Left ventricle myocardium inferior (tissue), 1 donor: ENCODE results near the gene AGTPBP1. TPM values are rescaled to one million over a fixed set of nuclear protein-coding genes. Genes with fewer than 3 reads are reported as not detected.

Experiments used
- DNase-seq: peaks from one replicate; pipeline ENCODE4 v3.0.0-alpha.2; 2020
- H3K27ac ChIP-seq: fragments of 200-600 bp; replicated peaks from 2 replicates; pipeline ENCODE4 v1.8.0; 2021
- H3K27me3 ChIP-seq: fragments of 200-600 bp; 2 replicates; pipeline ENCODE4 v1.8.0; 2021; ENCODE audit warnings: low read depth
- H3K36me3 ChIP-seq: fragments of 200-600 bp; 2 replicates; pipeline ENCODE4 v1.8.0; 2021
- H3K4me1 ChIP-seq: fragments of 200-600 bp; 2 replicates; pipeline ENCODE4 v1.8.0; 2021
- H3K4me3 ChIP-seq: fragments of 200-600 bp; 2 replicates; pipeline ENCODE4 v1.8.0; 2021; ENCODE audit warnings: mild to moderate bottlenecking, moderate library complexity
- H3K9me3 ChIP-seq: fragments of 200-600 bp; replicated peaks from 2 replicates; pipeline ENCODE4 v1.8.0; 2021
- intact Hi-C: fragments of 100-400 bp; cut with micrococcal nuclease; formaldehyde crosslinking; loops from one replicate; pipeline ENCODE4 v1.11.0; 2022
- total RNA-seq: library from RNA; stranded (reverse); fragmentation: NEBNext Ultra II Directional; extraction: Animal tissue kit (Norgen Biotek cat#: 25700); gene quantifications from one replicate; pipeline ENCODE4 v1.2.1, GENCODE V29; 2021
- TF ChIP-seq, protein P1 (sequence below): fragments of 200-600 bp; IDR thresholded peaks from 2 replicates; pipeline ENCODE4 v1.8.0; 2021; ENCODE audit warnings: antibody characterized with exemption, mild to moderate bottlenecking, borderline replicate concordance
- donor health status: DM: no; HTN: yes; CAD: no; lungs with severe emphysema.

AGTPBP1 gene
- total RNA-seq, 1 donor from 2014 or later = 52.5 TPM

DNA sequence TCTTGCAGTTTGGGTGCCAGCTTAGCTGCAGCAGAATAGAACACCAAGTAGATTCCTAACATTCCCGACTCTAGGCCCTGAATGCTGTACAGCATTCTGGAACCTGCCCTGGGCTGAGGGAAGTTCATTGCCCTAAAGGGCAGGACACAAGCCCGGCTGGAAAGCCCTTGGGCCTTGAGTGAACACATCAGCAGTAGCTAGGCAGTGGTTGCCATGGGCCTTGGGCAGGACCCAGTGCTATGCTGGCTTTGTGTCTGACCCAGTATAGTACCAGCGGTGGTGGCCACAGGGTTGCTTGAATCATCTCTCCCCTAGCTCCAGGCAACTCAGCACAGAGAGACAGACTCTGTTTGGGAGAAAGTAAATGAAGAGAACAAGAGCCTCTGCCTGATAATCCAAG lies 137.8 kb downstream of the AGTPBP1 start:
- Histone ChIP-seq H3K27me3 (no peaks in the 10 kb centered on the region), H3K4me3 (no peak overlapping the region), H3K4me1 (peaks cover 40% of the 10 kb centered on the region), H3K27ac (no peak overlapping the region), H3K9me3 (no peaks in the 10 kb centered on the region), H3K36me3 (peaks cover 11% of the 10 kb centered on the region)
- TF ChIP-seq, protein P1, sequence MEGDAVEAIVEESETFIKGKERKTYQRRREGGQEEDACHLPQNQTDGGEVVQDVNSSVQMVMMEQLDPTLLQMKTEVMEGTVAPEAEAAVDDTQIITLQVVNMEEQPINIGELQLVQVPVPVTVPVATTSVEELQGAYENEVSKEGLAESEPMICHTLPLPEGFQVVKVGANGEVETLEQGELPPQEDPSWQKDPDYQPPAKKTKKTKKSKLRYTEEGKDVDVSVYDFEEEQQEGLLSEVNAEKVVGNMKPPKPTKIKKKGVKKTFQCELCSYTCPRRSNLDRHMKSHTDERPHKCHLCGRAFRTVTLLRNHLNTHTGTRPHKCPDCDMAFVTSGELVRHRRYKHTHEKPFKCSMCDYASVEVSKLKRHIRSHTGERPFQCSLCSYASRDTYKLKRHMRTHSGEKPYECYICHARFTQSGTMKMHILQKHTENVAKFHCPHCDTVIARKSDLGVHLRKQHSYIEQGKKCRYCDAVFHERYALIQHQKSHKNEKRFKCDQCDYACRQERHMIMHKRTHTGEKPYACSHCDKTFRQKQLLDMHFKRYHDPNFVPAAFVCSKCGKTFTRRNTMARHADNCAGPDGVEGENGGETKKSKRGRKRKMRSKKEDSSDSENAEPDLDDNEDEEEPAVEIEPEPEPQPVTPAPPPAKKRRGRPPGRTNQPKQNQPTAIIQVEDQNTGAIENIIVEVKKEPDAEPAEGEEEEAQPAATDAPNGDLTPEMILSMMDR = no peak
- intact Hi-C loops = no loop called here
- DNase-seq = no peak

DNA sequence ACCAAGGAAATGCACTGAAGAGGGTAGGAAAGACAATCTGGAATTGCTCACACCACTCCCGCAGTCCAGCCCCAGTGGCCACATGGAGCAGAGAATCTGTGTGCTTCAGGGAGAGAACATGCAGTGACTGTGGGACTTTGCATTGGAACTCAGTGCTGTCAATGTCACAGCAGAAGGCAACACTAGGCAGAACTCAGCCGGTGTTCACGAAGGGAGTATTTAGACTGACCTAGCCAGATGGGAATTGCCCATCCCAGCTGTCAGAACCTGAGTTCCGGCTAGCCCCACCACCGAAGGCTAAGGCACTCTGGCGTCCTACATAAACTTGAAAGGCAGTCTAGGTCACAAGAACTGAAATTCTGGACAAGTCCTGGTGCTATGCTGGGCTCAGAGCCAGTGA lies 139.0 kb downstream of the AGTPBP1 start:
- H3K9me3 ChIP-seq = no peaks in the 10 kb centered on the region
- H3K27me3 ChIP-seq = no peaks in the 10 kb centered on the region
- DNase-seq = no peak
- peak overlapping the region; percentile 30 for H3K27ac ChIP-seq
- H3K4me1 ChIP-seq = peaks cover 40% of the 10 kb centered on the region
- no peak overlapping the region for H3K4me3 ChIP-seq
- peaks cover 11% of the 10 kb centered on the region for H3K36me3 ChIP-seq
- intact Hi-C loops = no loop called here
- TF ChIP-seq, protein P1 = peak; percentile 10

DNA sequence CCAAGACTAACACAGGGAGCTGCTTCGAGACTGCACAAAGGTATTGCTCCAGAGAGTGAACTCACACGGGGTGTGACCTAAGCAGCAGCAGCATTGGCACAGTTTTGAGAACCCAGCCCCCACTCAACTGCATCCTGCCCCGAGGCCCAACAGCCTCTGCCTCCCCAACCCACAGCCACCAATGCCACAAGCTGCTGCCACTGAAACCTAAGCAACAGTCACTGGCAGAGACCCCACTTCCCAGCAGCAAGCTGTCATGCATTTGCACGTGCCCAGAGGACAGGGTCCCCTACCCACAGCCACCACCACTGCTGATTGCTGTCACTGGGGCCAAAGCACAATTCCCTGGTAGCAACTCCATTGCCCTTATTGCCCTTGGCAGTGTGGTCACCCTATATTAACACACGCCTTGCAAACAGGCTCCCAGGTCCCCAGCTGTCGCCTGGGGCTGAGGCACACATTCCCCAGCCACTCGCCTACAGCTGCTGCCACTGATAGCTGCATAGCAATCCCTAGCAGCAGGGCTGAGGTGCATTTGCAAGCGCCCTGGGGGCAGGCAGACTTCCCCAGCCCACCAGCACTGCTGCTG lies 141.0 kb downstream of the AGTPBP1 start:
- TF ChIP-seq, protein P1 = no peak
- H3K36me3 ChIP-seq = peaks cover 18% of the 10 kb centered on the region
- peak overlapping the region; percentile 11 for H3K27ac ChIP-seq
- H3K4me1 ChIP-seq = peaks cover 40% of the 10 kb centered on the region
- peak; percentile 17 for DNase-seq
- no peaks in the 10 kb centered on the region for H3K9me3 ChIP-seq
- H3K4me3 ChIP-seq = no peak overlapping the region
- intact Hi-C loops = no loop called here
- H3K27me3 ChIP-seq = no peaks in the 10 kb centered on the region

DNA sequence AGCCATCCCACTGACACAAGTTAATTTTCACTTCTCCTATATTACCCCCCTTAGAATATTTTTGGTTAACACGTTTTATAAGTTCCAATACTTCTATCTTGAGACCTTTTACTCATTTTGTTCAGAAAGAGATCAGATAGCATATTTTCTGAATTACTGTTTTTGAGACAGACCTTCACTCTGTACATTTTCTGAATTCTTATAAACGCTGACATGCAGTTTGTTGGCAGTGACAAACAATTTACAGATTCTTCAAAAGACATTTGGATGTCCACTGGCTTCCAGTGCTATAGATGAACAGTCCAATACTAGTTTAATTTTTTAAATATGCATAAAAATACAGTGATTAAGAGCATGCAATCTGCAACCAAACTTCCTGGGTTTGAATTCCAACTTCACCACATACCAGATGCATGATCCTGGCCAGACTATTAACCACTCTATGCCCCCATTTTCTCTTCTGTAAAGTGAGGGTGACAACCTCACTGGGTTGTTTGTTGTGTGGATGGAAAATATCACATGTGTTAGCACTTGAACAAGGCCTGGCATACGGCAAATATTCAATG lies 142.1 kb downstream of the AGTPBP1 start:
- Histone ChIP-seq H3K27ac (no peak overlapping the region), H3K4me3 (no peak overlapping the region), H3K4me1 (peaks cover 40% of the 10 kb centered on the region), H3K9me3 (no peaks in the 10 kb centered on the region), H3K36me3 (peaks cover 18% of the 10 kb centered on the region), H3K27me3 (no peaks in the 10 kb centered on the region)
- no peak for DNase-seq
- intact Hi-C loops = no loop called here
- TF ChIP-seq, protein P1 = no peak

DNA sequence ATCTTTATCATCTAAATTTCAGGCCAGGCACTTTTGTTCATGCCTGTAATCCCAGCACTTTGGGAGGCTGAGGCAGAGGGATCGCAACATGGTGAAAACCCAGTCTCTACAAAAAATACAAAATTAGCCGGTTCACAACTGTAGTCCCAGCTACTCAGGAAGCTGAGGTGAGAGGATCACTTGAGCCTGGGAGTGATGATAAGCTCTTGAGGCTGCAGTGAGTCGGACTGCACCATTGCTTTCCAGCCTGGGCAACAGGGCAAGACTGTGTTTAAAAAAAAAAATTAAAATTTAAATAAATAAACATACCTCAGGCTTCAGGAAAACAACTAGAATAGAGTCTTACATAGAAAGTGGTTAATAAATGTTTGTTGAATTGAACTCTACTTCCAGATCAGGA lies 147.4 kb downstream of the AGTPBP1 start:
- intact Hi-C loops = no loop called here

More for the DNA sequence above, 147.4 kb downstream of the AGTPBP1 start:
- no peak for DNase-seq
- TF ChIP-seq, protein P1 = no peak
- Histone ChIP-seq H3K36me3 (peaks cover 7% of the 10 kb centered on the region), H3K4me1 (peaks cover 8% of the 10 kb centered on the region), H3K27me3 (no peaks in the 10 kb centered on the region), H3K9me3 (no peaks in the 10 kb centered on the region), H3K27ac (no peak overlapping the region), H3K4me3 (no peak overlapping the region)
